ENCODE results near the gene ARHGAP27. TPM values are rescaled to one million over a fixed set of nuclear protein-coding genes. Genes with fewer than 3 reads are reported as not detected.

ARHGAP27 gene
- polyA plus RNA-seq, 3 donors, result 47.2 to 315 (median 55.0) TPM

- Histone ChIP-seq H2AFZ (ENCODE audit: insufficient read depth, low read depth, low read length, poor library complexity, severe bottlenecking) (no peak overlapping the region), H3K36me3 (replicated peaks in 1 of 2; ENCODE audit: control insufficient read depth in 1 of 2, insufficient read depth in 2 of 2, low read length in 2 of 2) (peaks cover 11 to 54% of the 10 kb centered on the region in 2 donors), H4K20me1 (ENCODE audit: insufficient read depth, low read length) (peaks cover 78% of the 10 kb centered on the region), H3K79me2 (ENCODE audit: insufficient read depth, low read length) (peaks cover 82% of the 10 kb centered on the region), H3K4me1 (ENCODE audit: control insufficient read depth in 1 of 2, insufficient read depth in 2 of 2, low read length in 2 of 2) (peaks cover 41 to 47% of the 10 kb centered on the region in 2 donors), H3K27me3 (ENCODE audit: control insufficient read depth in 2 of 2, insufficient read depth in 2 of 2, low read length in 2 of 2) (no peaks in the 10 kb centered on the region), H3K27ac (ENCODE audit: low read depth in 1 of 2, low read length in 2 of 2) (peak overlapping the region; percentile 12 to 26), H3K4me3 (replicated peaks in 1 of 3; ENCODE audit: low read depth in 2 of 3, low read length in 3 of 3) (no peak overlapping the region), H3K9ac (ENCODE audit: insufficient read depth, low read length, poor library complexity, severe bottlenecking) (no peak overlapping the region), H3K4me2 (replicated peaks; ENCODE audit: extremely low read depth, low read length, poor library complexity, severe bottlenecking) (no peak overlapping the region), H3K9me3 (replicated peaks in 1 of 2; ENCODE audit: control insufficient read depth in 1 of 2, insufficient read depth in 1 of 2, low read length in 2 of 2) (no peaks in the 10 kb centered on the region)
- DNase-seq, result no peak
- WGBS (ENCODE audit: insufficient coverage), result 90% methylated on average over 1 of the region's 1 CpG
- intact Hi-C loops (cut with micrococcal nuclease), result no loop called here
- peaks cover 0 to 1% (median 0%) of the 10 kb centered on the region in 3 donors for H3K27me3 Mint-ChIP-seq (ENCODE audit: low read depth in 3 of 3)
- H3K4me3 Mint-ChIP-seq, result no peak overlapping the region
- peak overlapping the region in 2 of 7 donors; percentile 31 to 32 for H3K27ac Mint-ChIP-seq
- H3K36me3 Mint-ChIP-seq, result peaks cover 47 to 67% of the 10 kb centered on the region in 2 donors
- TF ChIP-seq CTCF (IDR thresholded peaks at IDR 0.05), result no peak
- peaks cover 49% of the 10 kb centered on the region for H3K4me1 Mint-ChIP-seq
- no peaks in the 10 kb centered on the region for H3K9me3 Mint-ChIP-seq
Observed at GRCh38 chr17:45423975-45424335, 8.7 kb downstream of the ARHGAP27 start.

- H3K9me3 ChIP-seq (replicated peaks in 1 of 2; ENCODE audit: control insufficient read depth in 1 of 2, insufficient read depth in 1 of 2, low read length in 2 of 2), result no peaks in the 10 kb centered on the region
- H3K4me2 ChIP-seq (replicated peaks; ENCODE audit: extremely low read depth, low read length, poor library complexity, severe bottlenecking), result no peak overlapping the region
- H3K27me3 ChIP-seq (ENCODE audit: control insufficient read depth in 2 of 2, insufficient read depth in 2 of 2, low read length in 2 of 2), result no peaks in the 10 kb centered on the region
- 79% methylated on average over 3 of the region's 8 CpGs for WGBS (ENCODE audit: insufficient coverage)
- TF ChIP-seq CTCF (IDR thresholded peaks at IDR 0.05), result no peak
- H3K4me1 ChIP-seq (ENCODE audit: control insufficient read depth in 1 of 2, insufficient read depth in 2 of 2, low read length in 2 of 2), result peaks cover 38 to 42% of the 10 kb centered on the region in 2 donors
- H3K36me3 ChIP-seq (replicated peaks in 1 of 2; ENCODE audit: control insufficient read depth in 1 of 2, insufficient read depth in 2 of 2, low read length in 2 of 2), result peaks cover 16 to 59% of the 10 kb centered on the region in 2 donors
- Mint-ChIP-seq H3K4me1 (peaks cover 44% of the 10 kb centered on the region), H3K36me3 (peaks cover 48 to 71% of the 10 kb centered on the region in 2 donors), H3K27ac (peak overlapping the region in 2 of 7 donors; percentile 25 to 62), H3K27me3 (ENCODE audit: low read depth in 3 of 3) (peaks cover 0 to 1% (median 0%) of the 10 kb centered on the region in 3 donors), H3K9me3 (no peaks in the 10 kb centered on the region), H3K4me3 (no peak overlapping the region)
- peaks cover 83% of the 10 kb centered on the region for H4K20me1 ChIP-seq (ENCODE audit: insufficient read depth, low read length)
- H3K79me2 ChIP-seq (ENCODE audit: insufficient read depth, low read length), result peaks cover 87% of the 10 kb centered on the region
- peak overlapping the region; percentile 12 to 26 for H3K27ac ChIP-seq (ENCODE audit: low read depth in 1 of 2, low read length in 2 of 2)
- H2AFZ ChIP-seq (ENCODE audit: insufficient read depth, low read depth, low read length, poor library complexity, severe bottlenecking), result no peak overlapping the region
- no peak overlapping the region for H3K4me3 ChIP-seq (replicated peaks in 1 of 3; ENCODE audit: low read depth in 2 of 3, low read length in 3 of 3)
- DNase-seq, result no peak
- no peak overlapping the region for H3K9ac ChIP-seq (ENCODE audit: insufficient read depth, low read length, poor library complexity, severe bottlenecking)
- intact Hi-C loops (cut with micrococcal nuclease), result no loop called here
Observed at GRCh38 chr17:45423304-45423974, 9.2 kb downstream of the ARHGAP27 start.
